GM23248 (cell line): Measurements from ENCODE around the gene GSTT2B.

Experiments used
- EZH2 ChIP-seq: fragments of 200-600 bp; sonication (generic); IDR thresholded peaks from 2 replicates; pipeline ENCODE4 v1.6.1; 2018; ENCODE audit warnings: antibody characterized with exemption, mild to moderate bottlenecking; ENCODE audit not compliant: insufficient read depth, poor library complexity, severe bottlenecking
- EZH2phosphoT487 ChIP-seq: fragments of 200-600 bp; sonication (generic); IDR thresholded peaks from 2 replicates; pipeline ENCODE4 v1.6.1; 2018; ENCODE audit warnings: antibody characterized with exemption, moderate library complexity, mild to moderate bottlenecking, low read depth; ENCODE audit not compliant: insufficient read depth

- no peak for TF ChIP-seq EZH2
- TF ChIP-seq EZH2phosphoT487, result no peak
These were observed 41.9 kb upstream of the GSTT2B start for GRCh38 chr22:24002851-24003250.
